H1 (cell line): ENCODE results near the gene ETFB.

Experiments used
- RAD21 ChIP-seq, 2 experiments: IDR thresholded peaks in 1 of 2; conservative IDR thresholded peaks in 1 of 2; 2 replicates each; pipeline ENCODE4 v1.6.1; 2011; ENCODE audit warnings: low read depth in 2 of 2, low read length in 2 of 2, improper control_type of control experiment in 1 of 2, inconsistent platforms in 1 of 2, mild to moderate bottlenecking in 1 of 2, moderate library complexity in 1 of 2
- TAF1 ChIP-seq: IDR thresholded peaks from 2 replicates; pipeline ENCODE4 v1.6.1; 2011; ENCODE audit warnings: mild to moderate bottlenecking, low read depth, low read length
- TF ChIP-seq, protein P1 (sequence below): IDR thresholded peaks from 2 replicates; pipeline ENCODE4 v1.6.1; 2011; ENCODE audit warnings: low read length, improper control_type of control experiment
- TF ChIP-seq, protein P2 (sequence below): IDR thresholded peaks from 2 replicates; pipeline ENCODE4 v1.6.1; 2011; ENCODE audit warnings: low read depth, mild to moderate bottlenecking, low read length; ENCODE audit not compliant: insufficient read depth

DNA sequence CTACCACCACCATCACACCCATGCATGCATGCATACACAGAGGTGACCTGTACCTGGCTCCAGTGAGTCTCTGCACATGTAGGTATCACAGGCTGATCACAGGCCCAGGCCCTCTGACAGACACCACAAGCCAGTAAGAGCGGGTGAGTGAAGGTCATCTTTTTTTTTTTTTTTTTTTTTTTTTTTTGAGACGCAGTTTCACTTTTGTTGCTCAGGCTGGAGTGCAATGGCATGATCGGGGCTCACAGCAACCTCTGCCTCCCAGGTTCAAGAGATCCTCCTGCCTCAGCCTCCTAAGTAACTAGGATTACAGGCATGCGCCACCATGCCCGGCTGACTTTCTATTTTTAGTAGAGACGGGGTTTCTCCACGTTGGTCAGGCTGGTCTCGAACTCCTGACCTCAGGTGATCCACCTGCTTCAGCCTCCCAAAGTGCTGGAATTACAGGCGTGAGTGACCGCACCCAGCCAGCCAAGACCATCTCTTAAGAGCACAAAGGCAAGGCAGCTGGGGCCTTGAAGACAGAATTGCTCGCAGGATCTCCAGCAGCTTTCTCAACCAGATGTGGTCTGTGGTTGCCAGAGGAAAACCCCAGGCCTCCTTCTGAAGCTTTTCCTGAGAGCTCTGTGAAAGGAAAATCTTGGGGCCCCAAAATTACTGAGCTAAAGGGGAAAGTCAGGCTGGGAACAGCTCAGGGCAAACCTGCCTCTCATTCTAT is 9.5 kb upstream of the ETFB start:
- TF ChIP-seq, protein P1, sequence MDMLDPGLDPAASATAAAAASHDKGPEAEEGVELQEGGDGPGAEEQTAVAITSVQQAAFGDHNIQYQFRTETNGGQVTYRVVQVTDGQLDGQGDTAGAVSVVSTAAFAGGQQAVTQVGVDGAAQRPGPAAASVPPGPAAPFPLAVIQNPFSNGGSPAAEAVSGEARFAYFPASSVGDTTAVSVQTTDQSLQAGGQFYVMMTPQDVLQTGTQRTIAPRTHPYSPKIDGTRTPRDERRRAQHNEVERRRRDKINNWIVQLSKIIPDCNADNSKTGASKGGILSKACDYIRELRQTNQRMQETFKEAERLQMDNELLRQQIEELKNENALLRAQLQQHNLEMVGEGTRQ: no peak
- TF ChIP-seq, protein P2, sequence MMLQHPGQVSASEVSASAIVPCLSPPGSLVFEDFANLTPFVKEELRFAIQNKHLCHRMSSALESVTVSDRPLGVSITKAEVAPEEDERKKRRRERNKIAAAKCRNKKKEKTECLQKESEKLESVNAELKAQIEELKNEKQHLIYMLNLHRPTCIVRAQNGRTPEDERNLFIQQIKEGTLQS: no peak
- TF ChIP-seq RAD21 (IDR thresholded peaks at IDR 0.05 in 1 of 2, conservative IDR thresholded peaks at IDR 0.05 in 1 of 2; ENCODE audit: low read depth in 2 of 2, low read length in 2 of 2) (no peak), TAF1 (no peak)
